GM21528 (cell line): ENCODE measurements around the gene NINJ1.

Experiments
- ATAC-seq: cut with Tn5 transposase; IDR thresholded peaks from one replicate; pipeline ENCODE4 v1.9.1; 2021; ENCODE audit warnings: mild to moderate bottlenecking, moderate library complexity; ENCODE audit not compliant: unreplicated experiment, low FRiP score

NINJ1 gene

GRCh38 chr9:93134015-93134739, at the start of gene NINJ1:
Gene NINJ1 (minus strand): TSS chr9:93134251. CDS start chr9:93134217, 34 bp downstream.
- peak; percentile 73 for ATAC-seq

- no peak for ATAC-seq
These were observed 49.1 kb upstream of the NINJ1 start for GRCh38 chr9:93183131-93183662.

GRCh38 chr9:93182572-93182971, 48.5 kb upstream of the NINJ1 start:
- no peak for ATAC-seq

- no peak for ATAC-seq
These were observed 47.8 kb upstream of the NINJ1 start for GRCh38 chr9:93181672-93182435.

GRCh38 chr9:93180938-93181337, 46.9 kb upstream of the NINJ1 start:
- ATAC-seq: no peak

- ATAC-seq: no peak
These were observed 45.1 kb upstream of the NINJ1 start for GRCh38 chr9:93178851-93179786.

GRCh38 chr9:93177676-93178075, 43.6 kb upstream of the NINJ1 start:
- ATAC-seq: no peak

GRCh38 chr9:93174976-93175375, 40.9 kb upstream of the NINJ1 start:
- ATAC-seq: no peak

GRCh38 chr9:93173365-93174051, 39.5 kb upstream of the NINJ1 start:
- no peak for ATAC-seq

- no peak for ATAC-seq
These were observed 38.8 kb upstream of the NINJ1 start for GRCh38 chr9:93172666-93173364.

GRCh38 chr9:93171261-93171990, 37.4 kb upstream of the NINJ1 start:
- no peak for ATAC-seq

- ATAC-seq: no peak
These were observed 36.5 kb upstream of the NINJ1 start for GRCh38 chr9:93170571-93170970.

GRCh38 chr9:93169444-93169843, 35.4 kb upstream of the NINJ1 start:
- no peak for ATAC-seq

- no peak for ATAC-seq
These were observed 34.5 kb upstream of the NINJ1 start for GRCh38 chr9:93168581-93168980.

GRCh38 chr9:93167838-93168237, 33.8 kb upstream of the NINJ1 start:
- ATAC-seq: no peak

- ATAC-seq: no peak
These were observed 33.1 kb upstream of the NINJ1 start for GRCh38 chr9:93167185-93167584.

GRCh38 chr9:93166699-93167098, 32.6 kb upstream of the NINJ1 start:
- no peak for ATAC-seq

- no peak for ATAC-seq
These were observed 30.0 kb upstream of the NINJ1 start for GRCh38 chr9:93164085-93164484.
